HG02610 (cell line): Measurements from ENCODE around the gene SCGB1C1.

Experiments used
- ATAC-seq: cut with Tn5 transposase; IDR thresholded peaks from one replicate; pipeline ENCODE4 v1.9.1; 2021; ENCODE audit warnings: mild to moderate bottlenecking, moderate library complexity; ENCODE audit not compliant: unreplicated experiment

SCGB1C1 gene

DNA sequence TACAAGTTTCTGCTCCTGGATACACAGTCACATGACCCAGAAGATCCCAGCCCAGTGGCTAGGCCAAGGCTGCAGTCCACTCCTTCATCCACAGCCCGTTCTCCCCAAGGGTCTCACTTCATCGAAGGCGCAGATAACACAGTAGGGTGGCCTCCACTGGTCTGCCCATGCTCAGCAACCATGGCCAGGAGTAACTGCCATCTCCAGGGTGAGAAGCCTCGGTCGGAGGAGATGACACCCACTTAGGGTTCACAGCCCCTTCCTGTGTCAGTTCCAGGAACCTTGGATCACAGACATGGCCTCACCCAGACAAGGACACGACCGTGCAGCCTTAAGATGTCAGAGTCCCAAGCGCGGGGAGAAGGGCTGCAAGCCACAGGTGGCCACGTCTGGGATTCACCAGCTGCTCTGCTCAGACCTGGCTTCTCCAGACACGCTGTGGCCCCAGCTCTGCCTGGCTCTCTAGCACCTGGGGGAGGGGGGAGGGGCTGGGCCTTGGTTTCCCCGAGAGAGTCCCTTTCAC lies 11.8 kb downstream of the SCGB1C1 start:
- no peak for ATAC-seq

- no peak for ATAC-seq
These were observed 12.5 kb downstream of the SCGB1C1 start for GRCh38 chr11:205221-206001.

- no peak for ATAC-seq
These were observed 13.1 kb downstream of the SCGB1C1 start for GRCh38 chr11:206002-206384.

DNA sequence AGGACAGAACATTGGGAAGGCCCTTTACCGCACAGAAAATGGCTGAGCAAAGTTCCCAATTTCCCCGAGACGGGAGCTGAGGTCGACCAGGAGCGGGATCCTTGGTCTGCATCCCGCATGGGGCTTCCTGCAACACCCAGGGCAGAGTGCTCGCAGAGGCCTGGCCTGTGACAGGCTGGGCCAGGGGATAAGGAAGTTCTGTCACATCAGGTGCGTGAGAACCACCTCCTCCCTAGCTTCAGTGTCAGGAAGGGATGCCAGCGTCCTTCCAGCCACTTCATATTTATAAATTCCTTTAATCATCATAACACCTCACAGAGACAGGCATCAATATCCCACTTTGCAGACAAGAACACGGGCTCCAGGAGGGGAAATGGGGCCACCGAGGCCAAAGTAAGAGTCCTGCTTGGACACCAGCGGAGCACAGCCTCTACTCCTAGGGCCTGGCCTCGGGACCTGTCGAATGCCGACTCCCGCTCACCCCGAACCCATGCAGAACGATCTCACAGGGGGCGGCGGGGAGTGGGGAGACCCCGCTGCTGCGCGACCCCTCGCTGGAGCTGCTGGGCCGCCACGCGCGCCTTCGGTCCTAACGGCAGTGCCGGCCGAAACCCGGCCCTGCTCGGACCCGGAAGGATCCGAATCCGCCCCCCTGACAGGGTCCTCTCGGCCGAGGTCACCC lies 13.8 kb downstream of the SCGB1C1 start:
- no peak for ATAC-seq

DNA sequence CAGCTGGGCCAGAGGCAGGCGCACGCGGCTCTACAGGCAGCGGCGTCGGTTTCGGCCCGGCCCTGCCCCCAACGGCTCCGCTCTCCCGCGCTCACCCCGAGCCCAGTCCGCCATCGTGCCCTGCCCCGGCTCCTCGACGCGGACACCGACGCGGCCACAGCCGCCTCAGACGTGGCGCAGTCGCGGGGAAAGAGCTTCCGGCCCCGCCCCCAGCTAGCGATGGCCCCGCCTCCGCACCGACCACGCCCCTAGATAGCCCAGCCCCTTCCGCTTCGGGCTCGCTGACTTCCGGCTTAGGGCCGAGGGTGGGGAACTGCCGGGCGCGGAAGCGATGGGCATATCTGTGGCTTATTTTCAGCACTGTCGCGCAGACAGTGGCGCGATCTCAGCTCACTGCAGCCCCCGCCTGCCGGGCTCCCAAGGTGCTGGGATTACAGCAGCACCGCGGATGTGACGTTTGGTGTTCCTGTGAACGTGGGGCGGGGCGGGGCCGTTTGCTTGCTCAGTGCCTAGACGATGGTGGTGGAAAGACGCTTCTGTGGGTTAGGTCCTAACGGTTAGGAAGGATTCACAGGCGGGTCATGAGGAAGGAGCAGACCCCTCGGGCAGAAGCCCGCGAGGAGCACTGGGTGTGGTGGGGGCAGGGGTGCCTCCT lies 14.5 kb downstream of the SCGB1C1 start, which contains the start of the genes BET1L and RIC8A:
Gene BET1L (minus strand): TSS at position 192 of the 655 bp plus-strand sequence. CDS start 78 bp downstream, at position 114.
Gene RIC8A (plus strand): TSS at position 501 of the 655 bp plus-strand sequence. CDS start 1,147 bp downstream, outside the sequence.
- ATAC-seq: peak; percentile 70

GRCh38 chr11:207863-208180 lies 14.9 kb downstream of the SCGB1C1 start:
- ATAC-seq: peak; percentile 10

GRCh38 chr11:208181-208916 lies 15.5 kb downstream of the SCGB1C1 start:
- peak; percentile 48 for ATAC-seq

DNA sequence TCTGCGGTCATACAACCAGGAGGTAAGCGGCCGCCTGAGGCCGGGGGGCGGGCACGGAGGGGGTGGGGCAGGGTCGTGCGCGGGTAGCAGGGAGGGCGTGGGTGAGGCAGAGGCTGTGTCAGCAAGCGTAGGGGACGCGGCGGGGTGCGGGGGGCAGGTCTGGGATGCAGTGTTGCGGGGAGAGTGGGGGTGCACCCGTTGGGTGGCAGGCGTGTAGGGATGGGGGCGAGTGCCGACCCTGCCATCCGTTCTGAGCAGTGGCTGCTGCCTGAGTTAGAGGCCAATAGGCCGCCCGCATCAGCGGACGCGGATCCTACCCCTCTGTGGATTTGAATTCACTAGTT lies 16.0 kb downstream of the SCGB1C1 start:
- no peak for ATAC-seq

DNA sequence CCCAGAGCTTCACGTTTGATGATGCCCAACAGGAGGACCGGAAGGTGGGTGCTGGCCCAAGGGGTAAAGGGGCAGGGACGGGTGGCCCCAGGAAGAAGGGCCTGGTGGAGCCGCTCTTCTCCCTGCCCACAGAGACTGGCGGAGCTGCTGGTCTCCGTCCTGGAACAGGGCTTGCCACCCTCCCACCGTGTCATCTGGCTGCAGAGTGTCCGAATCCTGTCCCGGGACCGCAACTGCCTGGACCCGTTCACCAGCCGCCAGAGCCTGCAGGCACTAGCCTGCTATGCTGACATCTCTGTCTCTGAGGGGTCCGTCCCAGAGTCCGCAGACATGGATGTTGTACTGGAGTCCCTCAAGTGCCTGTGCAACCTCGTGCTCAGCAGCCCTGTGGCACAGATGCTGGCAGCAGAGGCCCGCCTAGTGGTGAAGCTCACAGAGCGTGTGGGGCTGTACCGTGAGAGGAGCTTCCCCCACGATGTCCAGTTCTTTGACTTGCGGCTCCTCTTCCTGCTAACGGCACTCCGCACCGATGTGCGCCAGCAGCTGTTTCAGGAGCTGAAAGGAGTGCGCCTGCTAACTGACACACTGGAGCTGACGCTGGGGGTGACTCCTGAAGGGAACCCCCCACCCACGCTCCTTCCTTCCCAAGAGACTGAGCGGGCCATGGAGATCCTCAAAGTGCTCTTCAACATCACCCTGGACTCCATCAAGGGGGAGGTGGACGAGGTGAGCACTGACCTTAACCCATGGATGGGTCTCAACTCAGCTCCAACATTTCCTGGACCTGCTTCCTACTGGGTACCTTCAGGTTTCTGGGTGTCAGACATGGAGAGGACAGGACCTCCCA lies 16.6 kb downstream of the SCGB1C1 start:
- ATAC-seq: no peak

DNA sequence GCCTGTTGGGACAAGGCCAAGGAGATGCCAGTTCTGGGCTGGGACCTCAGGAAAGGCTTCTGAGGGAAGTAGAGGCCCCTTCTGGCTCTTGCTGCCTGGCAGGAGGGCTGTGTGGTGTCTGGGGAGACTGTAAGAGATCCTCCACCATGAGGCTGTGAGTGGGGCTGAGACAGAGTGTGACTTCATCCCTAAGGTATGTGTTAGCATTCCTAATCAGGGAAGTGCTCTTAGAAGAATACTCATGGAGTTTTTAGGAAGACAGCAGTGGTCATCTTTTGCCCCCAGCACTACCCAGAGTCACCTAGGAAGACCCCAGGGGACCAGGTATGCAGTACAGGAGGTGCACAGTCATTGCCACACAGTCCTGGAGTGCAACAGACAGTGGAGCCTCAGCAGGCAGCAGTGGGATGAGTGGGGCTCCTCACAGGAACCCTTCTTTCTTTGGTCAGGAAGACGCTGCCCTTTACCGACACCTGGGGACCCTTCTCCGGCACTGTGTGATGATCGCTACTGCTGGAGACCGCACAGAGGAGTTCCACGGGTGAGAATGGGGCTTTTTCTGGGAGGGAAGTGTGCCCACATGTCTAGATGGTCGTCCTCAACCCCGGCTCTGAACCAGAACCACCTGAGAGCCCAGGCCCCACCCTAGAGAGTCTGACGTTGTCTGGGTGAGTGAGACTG lies 17.4 kb downstream of the SCGB1C1 start:
- ATAC-seq: no peak

- no peak for ATAC-seq
These were observed 17.9 kb downstream of the SCGB1C1 start for GRCh38 chr11:210803-211180.

- no peak for ATAC-seq
These were observed 18.4 kb downstream of the SCGB1C1 start for GRCh38 chr11:211295-211694.

DNA sequence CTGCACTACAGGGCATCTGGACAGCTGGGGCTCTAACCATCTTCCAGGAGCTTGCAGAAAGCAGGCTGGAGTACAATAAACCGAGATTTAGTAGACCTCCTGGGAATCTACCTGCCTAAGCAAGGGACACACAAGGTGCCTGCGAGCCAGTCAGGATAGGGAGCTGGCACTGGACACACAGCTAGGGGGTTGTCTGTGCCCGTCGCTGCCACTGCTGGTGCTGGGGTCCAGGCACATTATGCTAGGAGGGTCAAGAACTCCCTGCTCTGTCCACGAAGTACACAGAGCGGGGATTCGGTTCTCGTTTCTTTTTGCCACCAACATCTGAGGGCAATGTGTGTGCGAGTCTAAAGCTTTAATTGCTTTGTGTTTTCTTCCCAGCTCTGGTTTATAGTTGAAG lies 18.9 kb downstream of the SCGB1C1 start:
- no peak for ATAC-seq

GRCh38 chr11:212150-213100 lies 19.5 kb downstream of the SCGB1C1 start:
- ATAC-seq: no peak

- ATAC-seq: no peak
These were observed 20.2 kb downstream of the SCGB1C1 start for GRCh38 chr11:213111-213510.

DNA sequence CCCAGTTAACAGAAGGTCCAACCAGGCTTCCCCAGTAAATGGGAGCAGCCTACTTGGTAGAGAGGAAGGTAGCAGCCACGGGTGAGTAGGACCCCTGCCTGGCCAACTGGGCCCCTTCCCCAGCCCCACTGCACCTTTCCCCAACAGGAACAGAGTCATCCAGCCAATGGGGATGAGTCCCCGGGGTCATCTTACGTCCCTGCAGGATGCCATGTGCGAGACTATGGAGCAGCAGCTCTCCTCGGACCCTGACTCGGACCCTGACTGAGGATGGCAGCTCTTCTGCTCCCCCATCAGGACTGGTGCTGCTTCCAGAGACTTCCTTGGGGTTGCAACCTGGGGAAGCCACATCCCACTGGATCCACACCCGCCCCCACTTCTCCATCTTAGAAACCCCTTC lies 21.2 kb downstream of the SCGB1C1 start:
- ATAC-seq: no peak

DNA sequence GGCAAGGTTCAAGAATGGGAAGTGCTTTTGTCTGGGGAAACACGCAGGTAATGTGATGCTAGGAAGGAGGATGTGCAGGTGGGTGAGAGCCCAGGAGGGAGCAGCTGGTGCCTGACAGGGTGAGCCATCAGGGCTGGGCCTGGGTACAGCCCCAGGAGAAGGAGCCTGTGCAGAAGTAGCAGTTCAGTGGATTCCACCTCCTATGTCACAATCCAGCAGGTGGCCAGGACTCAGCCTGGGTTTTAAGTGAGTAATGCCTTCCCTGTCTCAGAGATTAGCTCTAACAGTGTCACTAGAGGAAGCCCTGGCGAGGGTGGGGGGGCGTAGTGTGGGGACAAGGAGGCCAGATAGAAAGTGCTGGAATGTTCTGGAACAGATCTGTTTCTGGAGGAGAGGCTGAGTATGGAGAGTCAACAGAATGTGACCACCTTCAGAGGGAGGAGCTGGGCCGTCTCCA lies 22.7 kb downstream of the SCGB1C1 start:
- ATAC-seq: no peak
